ENCODE data around the gene NUMB. TPM values are rescaled to one million over a fixed set of nuclear protein-coding genes. Genes with fewer than 3 reads are reported as not detected.

Gene NUMB
- total and polyA plus RNA-seq, 4 donors, result 27.2 to 99.3 (median 50.6) TPM

- Histone ChIP-seq H3K4me1 (ENCODE audit: control insufficient read depth in 1 of 2, insufficient read depth in 2 of 2, low read length in 2 of 2) (peaks cover 0 to 8% of the 10 kb centered on the region in 2 donors), H3K27me3 (ENCODE audit: control insufficient read depth in 1 of 2, insufficient read depth in 2 of 2, low read length in 1 of 2) (no peaks in the 10 kb centered on the region), H3K9me3 (ENCODE audit: control insufficient read depth, low read length) (no peaks in the 10 kb centered on the region), H3K36me3 (ENCODE audit: control insufficient read depth in 1 of 2, insufficient read depth in 2 of 2, low read length in 1 of 2) (no peaks in the 10 kb centered on the region), H3K27ac (ENCODE audit: low read depth in 1 of 2, low read length in 2 of 2) (no peak overlapping the region), H3K4me3 (ENCODE audit: low read length in 2 of 2) (no peak overlapping the region)
- DNase-seq (peak in 1 of 2 donors; percentile 60), ATAC-seq (ENCODE audit: low FRiP score) (no peak)
- intact Hi-C loops (cut with DNase I), result no loop called here
- WGBS, 2 donors, result 14 to 21% methylated on average over 6 of the region's 6 CpGs
These were observed 3.8 kb upstream of the NUMB start for GRCh38 chr14:73462048-73462715.

- intact Hi-C loops (cut with DNase I), result no loop called here
- no peak overlapping the region for H3K27ac ChIP-seq (ENCODE audit: low read depth in 1 of 2, low read length in 2 of 2)
- DNase-seq (no peak), ATAC-seq (ENCODE audit: low FRiP score) (no peak)
- H3K9me3 ChIP-seq (ENCODE audit: control insufficient read depth, low read length), result no peaks in the 10 kb centered on the region
- H3K27me3 ChIP-seq (ENCODE audit: control insufficient read depth in 1 of 2, insufficient read depth in 2 of 2, low read length in 1 of 2), result no peaks in the 10 kb centered on the region
- 13 to 20% methylated on average over 6 of the region's 6 CpGs for WGBS, 2 donors
- H3K4me1 ChIP-seq (ENCODE audit: control insufficient read depth in 1 of 2, insufficient read depth in 2 of 2, low read length in 2 of 2), result peaks cover 0 to 8% of the 10 kb centered on the region in 2 donors
- no peaks in the 10 kb centered on the region for H3K36me3 ChIP-seq (ENCODE audit: control insufficient read depth in 1 of 2, insufficient read depth in 2 of 2, low read length in 1 of 2)
- no peak overlapping the region for H3K4me3 ChIP-seq (ENCODE audit: low read length in 2 of 2)
These were observed 3.2 kb upstream of the NUMB start for GRCh38 chr14:73461478-73462047.

GRCh38 chr14:73460691-73461127 is 2.4 kb upstream of the NUMB start:
- no peaks in the 10 kb centered on the region for H3K9me3 ChIP-seq (ENCODE audit: control insufficient read depth, low read length)
- no peak for ATAC-seq (ENCODE audit: low FRiP score)
- 18 to 25% methylated on average over 2 of the region's 2 CpGs for WGBS, 2 donors
- H3K36me3 ChIP-seq (ENCODE audit: control insufficient read depth in 1 of 2, insufficient read depth in 2 of 2, low read length in 1 of 2), result no peaks in the 10 kb centered on the region
- no peak for DNase-seq
- intact Hi-C loops (cut with DNase I), result no loop called here
- no peaks in the 10 kb centered on the region for H3K27me3 ChIP-seq (ENCODE audit: control insufficient read depth in 1 of 2, insufficient read depth in 2 of 2, low read length in 1 of 2)
- H3K27ac ChIP-seq (ENCODE audit: low read depth in 1 of 2, low read length in 2 of 2), result no peak overlapping the region
- H3K4me3 ChIP-seq (ENCODE audit: low read length in 2 of 2), result no peak overlapping the region
- peaks cover 0 to 8% of the 10 kb centered on the region in 2 donors for H3K4me1 ChIP-seq (ENCODE audit: control insufficient read depth in 1 of 2, insufficient read depth in 2 of 2, low read length in 2 of 2)

GRCh38 chr14:73459959-73460358 is 1.6 kb upstream of the NUMB start:
- intact Hi-C loops (cut with DNase I), result no loop called here
- Histone ChIP-seq H3K4me1 (ENCODE audit: control insufficient read depth in 1 of 2, insufficient read depth in 2 of 2, low read length in 2 of 2) (peaks cover 0 to 8% of the 10 kb centered on the region in 2 donors), H3K27ac (ENCODE audit: low read depth in 1 of 2, low read length in 2 of 2) (no peak overlapping the region), H3K4me3 (ENCODE audit: low read length in 2 of 2) (no peak overlapping the region), H3K36me3 (ENCODE audit: control insufficient read depth in 1 of 2, insufficient read depth in 2 of 2, low read length in 1 of 2) (no peaks in the 10 kb centered on the region), H3K27me3 (ENCODE audit: control insufficient read depth in 1 of 2, insufficient read depth in 2 of 2, low read length in 1 of 2) (no peaks in the 10 kb centered on the region), H3K9me3 (ENCODE audit: control insufficient read depth, low read length) (no peaks in the 10 kb centered on the region)
- DNase-seq (no peak), ATAC-seq (ENCODE audit: low FRiP score) (no peak)
- 89 to 92% methylated on average over 4 of the region's 4 CpGs for WGBS, 2 donors

GRCh38 chr14:73457924-73458182 is 493 bp downstream of the NUMB start:
- WGBS, 2 donors, result 0 to 1% methylated on average over 14 of the region's 14 CpGs
- intact Hi-C loops (cut with DNase I), result no loop called here
- Histone ChIP-seq H3K4me3 (ENCODE audit: low read length in 2 of 2) (peak overlapping the region; percentile 65 to 71), H3K4me1 (ENCODE audit: control insufficient read depth in 1 of 2, insufficient read depth in 2 of 2, low read length in 2 of 2) (peaks cover 0 to 8% of the 10 kb centered on the region in 2 donors), H3K36me3 (ENCODE audit: control insufficient read depth in 1 of 2, insufficient read depth in 2 of 2, low read length in 1 of 2) (no peaks in the 10 kb centered on the region), H3K27ac (ENCODE audit: low read depth in 1 of 2, low read length in 2 of 2) (peak overlapping the region in 1 of 2 donors; percentile 19), H3K27me3 (ENCODE audit: control insufficient read depth in 1 of 2, insufficient read depth in 2 of 2, low read length in 1 of 2) (no peaks in the 10 kb centered on the region), H3K9me3 (ENCODE audit: control insufficient read depth, low read length) (no peaks in the 10 kb centered on the region)
- DNase-seq, result peak in 1 of 2 donors; percentile 81
- ATAC-seq (ENCODE audit: low FRiP score), result peak; percentile 17

GRCh38 chr14:73457041-73457923 is 1.1 kb downstream of the NUMB start:
- peak; percentile 64 to 82 for DNase-seq
- Histone ChIP-seq H3K9me3 (ENCODE audit: control insufficient read depth, low read length) (no peaks in the 10 kb centered on the region), H3K4me1 (ENCODE audit: control insufficient read depth in 1 of 2, insufficient read depth in 2 of 2, low read length in 2 of 2) (peaks cover 0 to 8% of the 10 kb centered on the region in 2 donors), H3K27ac (ENCODE audit: low read depth in 1 of 2, low read length in 2 of 2) (no peak overlapping the region), H3K27me3 (ENCODE audit: control insufficient read depth in 1 of 2, insufficient read depth in 2 of 2, low read length in 1 of 2) (no peaks in the 10 kb centered on the region), H3K4me3 (ENCODE audit: low read length in 2 of 2) (peak overlapping the region; percentile 65 to 71), H3K36me3 (ENCODE audit: control insufficient read depth in 1 of 2, insufficient read depth in 2 of 2, low read length in 1 of 2) (no peaks in the 10 kb centered on the region)
- intact Hi-C loops (cut with DNase I), result no loop called here
- 2 to 3% methylated on average over 24 of the region's 24 CpGs for whole genome bisulfite sequencing, 2 donors
- peak; percentile 12 for ATAC-seq (ENCODE audit: low FRiP score)

GRCh38 chr14:73455294-73455693 is 3.1 kb downstream of the NUMB start:
- no peaks in the 10 kb centered on the region for H3K9me3 ChIP-seq (ENCODE audit: control insufficient read depth, low read length)
- no peak for DNase-seq
- no peaks in the 10 kb centered on the region for H3K27me3 ChIP-seq (ENCODE audit: control insufficient read depth in 1 of 2, insufficient read depth in 2 of 2, low read length in 1 of 2)
- 73 to 77% methylated on average over 2 of the region's 2 CpGs for WGBS, 2 donors
- no peak overlapping the region for H3K27ac ChIP-seq (ENCODE audit: low read depth in 1 of 2, low read length in 2 of 2)
- intact Hi-C loops (cut with DNase I), result no loop called here
- no peak overlapping the region for H3K4me3 ChIP-seq (ENCODE audit: low read length in 2 of 2)
- ATAC-seq (ENCODE audit: low FRiP score), result no peak
- no peaks in the 10 kb centered on the region for H3K36me3 ChIP-seq (ENCODE audit: control insufficient read depth in 1 of 2, insufficient read depth in 2 of 2, low read length in 1 of 2)
- no peaks in the 10 kb centered on the region for H3K4me1 ChIP-seq (ENCODE audit: control insufficient read depth in 1 of 2, insufficient read depth in 2 of 2, low read length in 2 of 2)

- no peaks in the 10 kb centered on the region for H3K36me3 ChIP-seq (ENCODE audit: control insufficient read depth in 1 of 2, insufficient read depth in 2 of 2, low read length in 1 of 2)
- intact Hi-C loops (cut with DNase I), result no loop called here
- no peaks in the 10 kb centered on the region for H3K27me3 ChIP-seq (ENCODE audit: control insufficient read depth in 1 of 2, insufficient read depth in 2 of 2, low read length in 1 of 2)
- WGBS, 2 donors, result 77 to 83% methylated on average over 11 of the region's 11 CpGs
- H3K4me1 ChIP-seq (ENCODE audit: control insufficient read depth in 1 of 2, insufficient read depth in 2 of 2, low read length in 2 of 2), result no peaks in the 10 kb centered on the region
- no peak overlapping the region for H3K27ac ChIP-seq (ENCODE audit: low read depth in 1 of 2, low read length in 2 of 2)
- no peak for ATAC-seq (ENCODE audit: low FRiP score)
- no peaks in the 10 kb centered on the region for H3K9me3 ChIP-seq (ENCODE audit: control insufficient read depth, low read length)
- no peak for DNase-seq
- H3K4me3 ChIP-seq (ENCODE audit: low read length in 2 of 2), result no peak overlapping the region
These were observed 5.8 kb downstream of the NUMB start for GRCh38 chr14:73452341-73453186.

Data from aorta (tissue), 5 donors.